GM23338 (cell line): ENCODE measurements around the gene IL36B. TPM values are rescaled to one million over a fixed set of nuclear protein-coding genes. Genes with fewer than 3 reads are reported as not detected.

Experiments
- ATAC-seq: fragments of 200-7000 bp; cut with Tn5 transposase; 3 replicates; pipeline ENCODE4 v1.9.1; 2020
- DNase-seq: peaks from one replicate; pipeline ENCODE4 v3.0.0-alpha.2; 2015; ENCODE audit warnings: low spot score
- H2AFZ ChIP-seq: fragments of 200-600 bp; sonication (generic); 2 replicates; pipeline ENCODE4 v1.8.0; 2016; ENCODE audit warnings: antibody characterized with exemption, mild to moderate bottlenecking, moderate library complexity
- H3F3A ChIP-seq: fragments of 200-600 bp; sonication (generic); replicated peaks from 2 replicates; pipeline ENCODE4 v1.8.0; 2017; ENCODE audit warnings: antibody characterized with exemption, mixed run types, low read depth
- H3K27ac ChIP-seq: fragments of 200-600 bp; sonication (generic); 2 replicates; pipeline ENCODE4 v1.6.1; 2016; ENCODE audit warnings: low read depth
- H3K27me3 ChIP-seq: fragments of 200-600 bp; sonication (generic); 2 replicates; pipeline ENCODE4 v1.8.0; 2016; ENCODE audit warnings: mild to moderate bottlenecking, mixed run types, moderate library complexity; ENCODE audit not compliant: insufficient read depth
- H3K36me3 ChIP-seq: fragments of 200-600 bp; sonication (generic); 2 replicates; pipeline ENCODE4 v1.8.0; 2016; ENCODE audit warnings: mild to moderate bottlenecking; ENCODE audit not compliant: insufficient read depth
- H3K4me1 ChIP-seq: fragments of 200-600 bp; sonication (generic); 2 replicates; pipeline ENCODE4 v1.8.0; 2016; ENCODE audit warnings: mild to moderate bottlenecking, moderate library complexity; ENCODE audit not compliant: insufficient read depth
- H3K4me2 ChIP-seq: fragments of 200-600 bp; sonication (generic); 2 replicates; pipeline ENCODE4 v1.7.1; 2017; ENCODE audit warnings: mixed run types
- H3K4me3 ChIP-seq: fragments of 200-600 bp; sonication (generic); 2 replicates; pipeline ENCODE4 v1.6.1; 2016; ENCODE audit warnings: mixed run types
- H3K79me2 ChIP-seq: fragments of 200-600 bp; sonication (generic); replicated peaks from 2 replicates; pipeline ENCODE4 v1.8.0; 2017; ENCODE audit warnings: mild to moderate bottlenecking; ENCODE audit not compliant: insufficient read depth
- H3K9me2 ChIP-seq: fragments of 200-600 bp; sonication (generic); 2 replicates; pipeline ENCODE4 v1.8.0; 2017; ENCODE audit not compliant: insufficient read depth
- H4K20me1 ChIP-seq: fragments of 200-600 bp; sonication (generic); replicated peaks from 2 replicates; pipeline ENCODE4 v1.8.0; 2017; ENCODE audit warnings: mild to moderate bottlenecking; ENCODE audit not compliant: insufficient read depth
- H3K27ac Mint-ChIP-seq: 2 replicates; pipeline ENCODE4 v1.8.0; 2020; ENCODE audit warnings: inconsistent platforms, mild to moderate bottlenecking, moderate library complexity, mixed read lengths
- H3K27me3 Mint-ChIP-seq: 3 replicates; pipeline ENCODE4 v1.8.0; 2022; ENCODE audit warnings: low read depth, mild to moderate bottlenecking, moderate library complexity, mixed read lengths, inconsistent platforms; ENCODE audit not compliant: insufficient read depth, poor library complexity
- H3K36me3 Mint-ChIP-seq: 3 replicates; pipeline ENCODE4 v1.8.0; 2021; ENCODE audit warnings: low read depth, mild to moderate bottlenecking, inconsistent platforms, moderate library complexity, mixed read lengths
- H3K4me1 Mint-ChIP-seq: 3 replicates; pipeline ENCODE4 v1.8.0; 2020; ENCODE audit warnings: mild to moderate bottlenecking, inconsistent platforms, mixed read lengths
- H3K4me3 Mint-ChIP-seq: 3 replicates; pipeline ENCODE4 v1.8.0; 2021; ENCODE audit warnings: moderate library complexity, mild to moderate bottlenecking, inconsistent platforms, mixed read lengths
- H3K9me3 Mint-ChIP-seq: 3 replicates; pipeline ENCODE4 v1.8.0; 2020; ENCODE audit warnings: moderate library complexity, mild to moderate bottlenecking, inconsistent platforms, mixed read lengths
- CREB1 ChIP-seq: fragments of 250-450 bp; sonication (Bioruptor Pico); IDR thresholded peaks from 2 replicates; pipeline ENCODE4 v1.5.0; 2020; ENCODE audit warnings: low read depth, mild to moderate bottlenecking, moderate library complexity
- EZH2 ChIP-seq: fragments of 200-600 bp; sonication (generic); IDR thresholded peaks from one replicate; pipeline ENCODE4 v1.8.0; 2017; ENCODE audit warnings: antibody characterized with exemption, mild to moderate bottlenecking, low read depth; ENCODE audit not compliant: unreplicated experiment
- EZH2phosphoT487 ChIP-seq: fragments of 200-600 bp; sonication (generic); IDR thresholded peaks from one replicate; pipeline ENCODE4 v1.8.1; 2018; ENCODE audit warnings: antibody characterized with exemption; ENCODE audit not compliant: unreplicated experiment
- JUNB ChIP-seq: IDR thresholded peaks from one replicate; pipeline ENCODE4 v1.6.1; 2016; ENCODE audit warnings: antibody characterized with exemption; ENCODE audit not compliant: unreplicated experiment
- NANOG ChIP-seq: IDR thresholded peaks from 2 replicates; pipeline ENCODE4 v1.6.1; 2016; ENCODE audit warnings: antibody characterized with exemption, borderline replicate concordance
- POLR2AphosphoS5 ChIP-seq: IDR thresholded peaks from 2 replicates; pipeline ENCODE4 v1.6.1; 2016; ENCODE audit warnings: antibody characterized with exemption, low read depth
- REST ChIP-seq: IDR thresholded peaks from one replicate; pipeline ENCODE4 v1.6.1; 2018; ENCODE audit warnings: antibody characterized with exemption; ENCODE audit not compliant: unreplicated experiment
- STAT1 ChIP-seq: IDR thresholded peaks from one replicate; pipeline ENCODE4 v1.6.1; 2016; ENCODE audit warnings: antibody characterized with exemption; ENCODE audit not compliant: unreplicated experiment
- ZNF114 ChIP-seq: fragments of 250-450 bp; sonication (Bioruptor Pico); IDR thresholded peaks from 2 replicates; pipeline ENCODE4 v1.5.0; 2020; ENCODE audit warnings: mild to moderate bottlenecking, moderate library complexity
- ZNF331 ChIP-seq: fragments of 250-450 bp; sonication (Bioruptor Pico); IDR thresholded peaks from 2 replicates; pipeline ENCODE4 v1.5.0; 2020; ENCODE audit warnings: low read depth, mild to moderate bottlenecking, moderate library complexity
- ZNF462 ChIP-seq: fragments of 250-450 bp; sonication (Bioruptor Pico); IDR thresholded peaks from 2 replicates; pipeline ENCODE4 v1.5.0; 2020; ENCODE audit warnings: mild to moderate bottlenecking, moderate library complexity
- polyA plus RNA-seq: library from polyadenylated mRNA; unstranded; fragments of >200 nt; fragmentation: Nextera tagmentation; extraction: Ambion mirVana; gene quantifications from 2 replicates; pipeline ENCODE4 v1.2.1, GENCODE V29; 2016
- total RNA-seq: library from RNA; depleted of rRNA; stranded (reverse); fragments of >200 nt; shearing (Covaris generic); gene quantifications from 2 replicates; pipeline ENCODE4 v1.2.3, GENCODE V29; 2014

Gene IL36B
- total and polyA plus RNA-seq, 2 experiments from 2014 or later = not detected

DNA sequence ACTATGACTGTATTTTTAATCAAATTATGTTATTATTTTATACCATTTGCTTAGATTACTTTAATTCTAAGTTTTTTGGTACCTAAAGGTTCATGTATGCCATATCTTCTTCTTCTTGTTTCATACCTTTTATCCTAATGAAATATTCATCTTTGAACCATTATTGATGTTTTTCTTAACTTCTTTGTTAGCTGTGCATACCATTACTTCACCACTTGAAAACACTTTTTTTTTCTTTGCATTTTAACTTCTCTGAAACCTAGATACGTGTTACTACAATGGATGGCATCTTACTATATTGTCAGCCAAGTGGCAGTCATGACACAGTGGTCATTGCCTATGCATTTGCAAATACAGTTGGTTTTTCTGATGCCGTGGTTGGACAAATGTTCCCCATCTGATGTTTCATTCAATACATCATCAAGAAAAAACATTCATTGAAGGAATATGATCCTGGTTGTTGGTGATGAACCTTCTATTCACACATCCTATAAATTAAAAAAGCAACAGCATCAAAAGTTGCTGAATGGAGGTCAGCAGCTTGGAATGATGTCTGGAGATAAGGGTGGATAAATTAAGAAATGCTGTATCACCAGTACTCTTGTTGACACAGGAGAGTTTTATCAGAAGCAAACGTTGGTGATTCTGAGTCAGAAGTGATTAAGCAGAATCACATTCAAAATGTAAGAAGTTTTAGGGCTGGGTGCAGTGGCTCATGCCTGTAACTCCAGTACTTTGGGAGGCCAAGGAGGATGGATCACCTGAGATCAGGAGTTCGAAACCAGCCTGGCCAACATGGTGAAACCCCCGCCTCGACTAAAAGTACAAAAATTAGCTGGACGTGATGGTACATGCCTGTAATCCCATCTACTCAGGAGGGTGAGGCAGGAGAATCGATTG, 40.0 kb downstream of the IL36B start:
- no peak for ATAC-seq
- Histone ChIP-seq H3K27me3 (no peaks in the 10 kb centered on the region), H3K9me2 (0 out of 2 replicates have a peak, but pooled peaks cover 4% of the 10 kb centered on the region), H3F3A (no peaks in the 10 kb centered on the region), H4K20me1 (no peaks in the 10 kb centered on the region), H2AFZ (no peak overlapping the region), H3K4me1 (no peaks in the 10 kb centered on the region), H3K27ac (no peak overlapping the region), H3K4me3 (no peak overlapping the region), H3K36me3 (no peaks in the 10 kb centered on the region), H3K79me2 (no peaks in the 10 kb centered on the region), H3K4me2 (no peak overlapping the region)
- peaks cover 4% of the 10 kb centered on the region for H3K27me3 Mint-ChIP-seq
- peaks cover 5% of the 10 kb centered on the region; the same call in 2 of the 3 replicates for H3K9me3 Mint-ChIP-seq
- no peak overlapping the region for H3K4me3 Mint-ChIP-seq
- peaks cover 3% of the 10 kb centered on the region; the same call in 1 of the 3 replicates for H3K36me3 Mint-ChIP-seq
- H3K4me1 Mint-ChIP-seq = no peaks in the 10 kb centered on the region
- no peak for DNase-seq
- TF ChIP-seq POLR2AphosphoS5 (no peak), EZH2 (no peak)
- H3K27ac Mint-ChIP-seq = no peak overlapping the region

DNA sequence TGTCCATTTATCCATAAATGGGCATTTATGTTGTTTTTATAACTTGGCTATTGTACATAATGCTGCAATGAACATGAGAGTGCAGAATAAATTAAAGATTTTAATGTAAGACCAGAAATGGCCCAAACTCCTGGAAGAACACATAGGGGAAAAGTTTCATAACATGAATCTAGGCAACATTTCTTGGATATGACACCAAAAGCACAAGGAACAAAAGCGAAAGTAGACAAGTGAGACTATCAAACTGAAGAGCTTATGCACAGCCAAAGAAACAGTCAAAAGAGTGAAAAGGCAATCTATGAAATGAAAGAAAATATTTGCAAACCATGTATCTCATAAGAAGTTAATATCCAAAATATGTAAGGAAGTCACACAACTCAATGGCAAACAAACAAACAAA, 41.6 kb downstream of the IL36B start:
- no peaks in the 10 kb centered on the region for H3F3A ChIP-seq
- H3K4me1 ChIP-seq = no peaks in the 10 kb centered on the region
- H4K20me1 ChIP-seq = no peaks in the 10 kb centered on the region
- no peak overlapping the region for H3K27ac Mint-ChIP-seq
- H3K36me3 Mint-ChIP-seq = no peaks in the 10 kb centered on the region
- H3K27me3 Mint-ChIP-seq = peaks cover 4% of the 10 kb centered on the region
- H3K27me3 ChIP-seq = no peaks in the 10 kb centered on the region
- H3K79me2 ChIP-seq = no peaks in the 10 kb centered on the region
- no peak overlapping the region for H3K4me3 ChIP-seq
- no peak for ATAC-seq
- no peak overlapping the region for H2AFZ ChIP-seq
- H3K4me3 Mint-ChIP-seq = no peak overlapping the region
- H3K27ac ChIP-seq = no peak overlapping the region
- no peak for DNase-seq
- no peaks in the 10 kb centered on the region for H3K36me3 ChIP-seq
- no peaks in the 10 kb centered on the region for H3K4me1 Mint-ChIP-seq
- no peaks in the 10 kb centered on the region; the same call in 2 of the 3 replicates for H3K9me3 Mint-ChIP-seq
- no peak overlapping the region for H3K4me2 ChIP-seq
- 0 out of 2 replicates have a peak, but pooled peaks cover 4% of the 10 kb centered on the region for H3K9me2 ChIP-seq
- TF ChIP-seq JUNB (no peak), STAT1 (no peak), POLR2AphosphoS5 (no peak), EZH2 (no peak), ZNF462 (CRISPR knock-in tag) (no peak), ZNF114 (CRISPR knock-in tag) (no peak), ZNF331 (CRISPR knock-in tag) (no peak), EZH2phosphoT487 (no peak), REST (no peak), CREB1 (CRISPR knock-in tag) (no peak), NANOG (no peak)
